HUES64 (cell line): ENCODE results near the gene EDAR.

ENCODE experiments used
- H3K27ac ChIP-seq: 2 replicates; pipeline ENCODE4 v1.7.0; 2013; ENCODE audit warnings: low read depth, low read length, inconsistent platforms
- H3K27me3 ChIP-seq: 2 replicates; pipeline ENCODE4 v1.6.1; 2013; ENCODE audit warnings: mild to moderate bottlenecking, low read length; ENCODE audit not compliant: insufficient read depth
- H3K36me3 ChIP-seq: 2 replicates; pipeline ENCODE4 v1.6.1; 2013; ENCODE audit warnings: mild to moderate bottlenecking, low read length; ENCODE audit not compliant: insufficient read depth
- H3K4me1 ChIP-seq: 2 replicates; pipeline ENCODE4 v1.6.1; 2013; ENCODE audit warnings: mild to moderate bottlenecking, low read length, moderate library complexity; ENCODE audit not compliant: insufficient read depth
- H3K4me3 ChIP-seq: 2 replicates; pipeline ENCODE4 v1.5.1; 2013; ENCODE audit warnings: mild to moderate bottlenecking, low read length, moderate library complexity
- H3K9ac ChIP-seq: 2 replicates; pipeline ENCODE4 v1.6.1; 2013; ENCODE audit warnings: mild to moderate bottlenecking, low read depth, low read length
- H3K9me3 ChIP-seq: 2 replicates; pipeline ENCODE4 v1.6.1; 2013; ENCODE audit warnings: low read depth, low read length; ENCODE audit not compliant: insufficient read depth
- WGBS: fragments of 150-250, 120-280 bp; methylation state at CpG from one replicate; pipeline ENCODE4 v1.1.7; 2013; ENCODE audit warnings: missing lambda C conversion rate; 5-methylcytosine and 5-hydroxymethylcytosine counted together

Gene EDAR

GRCh38 chr2:109021895-109022300, 32.9 kb upstream of the EDAR start:
- peaks cover 16% of the 10 kb centered on the region; the same call in 1 of the 2 replicates for H3K27me3 ChIP-seq
- no peaks in the 10 kb centered on the region for H3K9me3 ChIP-seq
- H3K9ac ChIP-seq, result no peak overlapping the region
- H3K27ac ChIP-seq, result no peak overlapping the region
- H3K36me3 ChIP-seq, result no peaks in the 10 kb centered on the region
- H3K4me3 ChIP-seq, result no peak overlapping the region
- 91% methylated on average over 13 of the region's 13 CpGs for WGBS
- peaks cover 18% of the 10 kb centered on the region for H3K4me1 ChIP-seq

GRCh38 chr2:109020217-109020637, 31.2 kb upstream of the EDAR start:
- Histone ChIP-seq H3K4me1 (peaks cover 18% of the 10 kb centered on the region), H3K27ac (peak overlapping the region; percentile 32; the same call in 1 of the 2 replicates), H3K9ac (no peak overlapping the region), H3K4me3 (no peak overlapping the region), H3K9me3 (no peaks in the 10 kb centered on the region), H3K27me3 (peaks cover 16% of the 10 kb centered on the region; the same call in 1 of the 2 replicates), H3K36me3 (no peaks in the 10 kb centered on the region)
- 22% methylated on average over 7 of the region's 7 CpGs for WGBS

- Histone ChIP-seq H3K4me3 (no peak overlapping the region), H3K36me3 (no peaks in the 10 kb centered on the region), H3K27ac (no peak overlapping the region), H3K9me3 (no peaks in the 10 kb centered on the region), H3K27me3 (peaks cover 16% of the 10 kb centered on the region; the same call in 1 of the 2 replicates), H3K4me1 (peaks cover 18% of the 10 kb centered on the region), H3K9ac (no peak overlapping the region)
- WGBS, result 88% methylated on average over 5 of the region's 5 CpGs
Measured at GRCh38 chr2:109018452-109018851, 29.4 kb upstream of the EDAR start.

- Histone ChIP-seq H3K4me1 (peaks cover 18% of the 10 kb centered on the region), H3K4me3 (no peak overlapping the region), H3K27me3 (peaks cover 16% of the 10 kb centered on the region; the same call in 1 of the 2 replicates), H3K36me3 (no peaks in the 10 kb centered on the region), H3K27ac (no peak overlapping the region), H3K9me3 (no peaks in the 10 kb centered on the region), H3K9ac (no peak overlapping the region)
- WGBS, result 93% methylated on average over 5 of the region's 5 CpGs
Measured at GRCh38 chr2:109017017-109017416, 28.0 kb upstream of the EDAR start.

- Histone ChIP-seq H3K4me3 (no peak overlapping the region), H3K9ac (no peak overlapping the region), H3K27ac (no peak overlapping the region), H3K4me1 (peaks cover 18% of the 10 kb centered on the region), H3K27me3 (peaks cover 16% of the 10 kb centered on the region; the same call in 1 of the 2 replicates), H3K9me3 (no peaks in the 10 kb centered on the region), H3K36me3 (no peaks in the 10 kb centered on the region)
- WGBS, result 95% methylated on average over 8 of the region's 11 CpGs
Measured at GRCh38 chr2:109016376-109016775, 27.4 kb upstream of the EDAR start.

- peaks cover 2% of the 10 kb centered on the region; the same call in 1 of the 2 replicates for H3K4me1 ChIP-seq
- whole genome bisulfite sequencing, result 97% methylated on average over 8 of the region's 8 CpGs
- no peak overlapping the region for H3K9ac ChIP-seq
- no peaks in the 10 kb centered on the region for H3K9me3 ChIP-seq
- H3K36me3 ChIP-seq, result no peaks in the 10 kb centered on the region
- H3K27me3 ChIP-seq, result peaks cover 16% of the 10 kb centered on the region; the same call in 1 of the 2 replicates
- H3K4me3 ChIP-seq, result no peak overlapping the region
- H3K27ac ChIP-seq, result no peak overlapping the region
Measured at GRCh38 chr2:109014476-109014875, 25.5 kb upstream of the EDAR start.

GRCh38 chr2:109013051-109013450, 24.0 kb upstream of the EDAR start:
- Histone ChIP-seq H3K4me1 (no peaks in the 10 kb centered on the region), H3K9me3 (no peaks in the 10 kb centered on the region), H3K9ac (no peak overlapping the region), H3K4me3 (no peak overlapping the region), H3K36me3 (no peaks in the 10 kb centered on the region), H3K27me3 (peaks cover 7% of the 10 kb centered on the region; the same call in 1 of the 2 replicates), H3K27ac (no peak overlapping the region)
- 91% methylated on average over 5 of the region's 5 CpGs for WGBS

GRCh38 chr2:109009920-109010610, 21.0 kb upstream of the EDAR start:
- Histone ChIP-seq H3K4me1 (no peaks in the 10 kb centered on the region), H3K27me3 (no peaks in the 10 kb centered on the region), H3K4me3 (no peak overlapping the region), H3K36me3 (no peaks in the 10 kb centered on the region), H3K9ac (no peak overlapping the region), H3K27ac (no peak overlapping the region), H3K9me3 (no peaks in the 10 kb centered on the region)
- 89% methylated on average over 7 of the region's 9 CpGs for WGBS

GRCh38 chr2:109006971-109007370, 18.0 kb upstream of the EDAR start:
- no peak overlapping the region for H3K27ac ChIP-seq
- no peaks in the 10 kb centered on the region for H3K27me3 ChIP-seq
- H3K9me3 ChIP-seq, result no peaks in the 10 kb centered on the region
- no peak overlapping the region for H3K9ac ChIP-seq
- no peaks in the 10 kb centered on the region for H3K4me1 ChIP-seq
- H3K4me3 ChIP-seq, result no peak overlapping the region
- no peaks in the 10 kb centered on the region for H3K36me3 ChIP-seq
- 93% methylated on average over 4 of the region's 4 CpGs for WGBS

- H3K9ac ChIP-seq, result no peak overlapping the region
- WGBS, result 95% methylated on average over 17 of the region's 20 CpGs
- H3K27me3 ChIP-seq, result no peaks in the 10 kb centered on the region
- no peak overlapping the region for H3K4me3 ChIP-seq
- H3K9me3 ChIP-seq, result no peaks in the 10 kb centered on the region
- no peaks in the 10 kb centered on the region for H3K4me1 ChIP-seq
- no peak overlapping the region for H3K27ac ChIP-seq
- H3K36me3 ChIP-seq, result no peaks in the 10 kb centered on the region
Measured at GRCh38 chr2:109005686-109006204, 16.7 kb upstream of the EDAR start.

GRCh38 chr2:109001201-109001600, 12.2 kb upstream of the EDAR start:
- WGBS, result 83% methylated on average over 3 of the region's 3 CpGs
- no peaks in the 10 kb centered on the region for H3K27me3 ChIP-seq
- H3K9ac ChIP-seq, result no peak overlapping the region
- no peaks in the 10 kb centered on the region for H3K4me1 ChIP-seq
- no peaks in the 10 kb centered on the region for H3K36me3 ChIP-seq
- H3K4me3 ChIP-seq, result no peak overlapping the region
- no peaks in the 10 kb centered on the region for H3K9me3 ChIP-seq
- no peak overlapping the region for H3K27ac ChIP-seq
